ENCODE measurements around the gene CNRIP1.

The CNRIP1 gene

DNA sequence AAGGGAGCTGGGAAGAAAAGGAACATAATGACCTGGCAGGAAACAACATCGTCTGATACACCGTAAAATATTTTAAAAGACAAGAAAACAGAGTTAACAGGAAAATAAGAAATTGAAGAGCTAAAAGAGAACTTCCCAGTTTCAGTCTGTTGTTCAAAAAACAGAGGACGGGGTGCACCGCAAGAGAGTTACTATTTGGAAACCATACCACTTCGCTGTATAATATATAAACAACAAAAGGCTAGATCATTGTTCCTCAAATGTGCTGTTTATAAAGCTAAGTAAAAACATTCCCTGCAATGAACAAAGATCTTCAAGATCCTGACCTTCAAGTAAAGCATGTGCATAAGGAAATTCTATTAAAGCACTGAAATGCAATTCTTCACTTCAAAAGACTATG, 69.6 kb downstream of the CNRIP1 start:
- no peak for DNase-seq

GRCh38 chr2:68248806-68249205, 70.9 kb downstream of the CNRIP1 start:
- DNase-seq: no peak

GRCh38 chr2:68248361-68248760, 71.4 kb downstream of the CNRIP1 start:
- DNase-seq: no peak

- no peak for DNase-seq
Measured at GRCh38 chr2:68246396-68246795, 73.4 kb downstream of the CNRIP1 start.

DNA sequence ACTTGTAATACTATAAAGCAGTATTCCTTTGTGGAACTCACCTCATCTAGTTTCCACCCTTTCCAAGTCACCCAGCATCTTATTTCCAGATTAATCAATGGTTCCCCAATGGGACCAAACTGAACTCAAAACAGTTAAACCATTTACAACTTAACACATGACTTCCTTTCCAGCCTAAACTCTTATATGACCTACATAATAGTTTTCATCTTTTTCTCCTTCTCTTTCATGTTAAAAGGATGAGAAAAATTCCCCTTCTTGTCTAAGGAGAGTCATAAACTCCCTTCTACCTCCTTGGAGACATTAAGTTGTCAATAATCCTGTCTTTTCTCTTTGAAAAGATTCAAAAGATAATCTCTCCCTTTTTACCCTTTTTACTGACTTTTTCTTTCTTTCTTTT, 74.1 kb downstream of the CNRIP1 start:
- no peak for DNase-seq

- DNase-seq: no peak
Measured at GRCh38 chr2:68245066-68245465, 74.7 kb downstream of the CNRIP1 start.

GRCh38 chr2:68244456-68244855, 75.3 kb downstream of the CNRIP1 start:
- DNase-seq: no peak

Data from activated CD4-positive, alpha-beta T cell treated with anti-CD3 and anti-CD28 coated beads, Interleukin-2, amount 50 U/mL, for 48 hours (primary cell).